Measurements from ENCODE around the gene ZNF883.

Gene ZNF883

GRCh38 chr9:112913326-112913725, 98.7 kb downstream of the ZNF883 start:
- TF ChIP-seq TAF1 (IDR thresholded peaks at IDR 0.05; ENCODE audit: borderline replicate concordance, insufficient read depth, low read length), result no peak
- TF ChIP-seq SIN3A (IDR thresholded peaks at IDR 0.05; ENCODE audit: borderline replicate concordance, insufficient read depth, low read length), result no peak
- TF ChIP-seq POLR2AphosphoS5 (IDR thresholded peaks at IDR 0.05; ENCODE audit: low read depth, low read length), result no peak
- TF ChIP-seq FOXP2 (optimal IDR thresholded peaks at IDR 0.05; ENCODE audit: borderline replicate concordance, extremely low read depth, extremely low read length, insufficient read depth), result no peak
- no peak for TF ChIP-seq REST (IDR thresholded peaks at IDR 0.05; ENCODE audit: insufficient read depth in 1 of 2, low read depth in 2 of 2, low read length in 2 of 2)

GRCh38 chr9:112912636-112913035, 99.4 kb downstream of the ZNF883 start:
- TF ChIP-seq REST (IDR thresholded peaks at IDR 0.05; ENCODE audit: insufficient read depth in 1 of 2, low read depth in 2 of 2, low read length in 2 of 2), result no peak
- TF ChIP-seq FOXP2 (optimal IDR thresholded peaks at IDR 0.05; ENCODE audit: borderline replicate concordance, extremely low read depth, extremely low read length, insufficient read depth), result no peak
- TF ChIP-seq POLR2AphosphoS5 (IDR thresholded peaks at IDR 0.05; ENCODE audit: low read depth, low read length), result no peak
- TF ChIP-seq SIN3A (IDR thresholded peaks at IDR 0.05; ENCODE audit: borderline replicate concordance, insufficient read depth, low read length), result no peak
- no peak for TF ChIP-seq TAF1 (IDR thresholded peaks at IDR 0.05; ENCODE audit: borderline replicate concordance, insufficient read depth, low read length)

- TF ChIP-seq SIN3A (IDR thresholded peaks at IDR 0.05; ENCODE audit: borderline replicate concordance, insufficient read depth, low read length), result no peak
- no peak for TF ChIP-seq TAF1 (IDR thresholded peaks at IDR 0.05; ENCODE audit: borderline replicate concordance, insufficient read depth, low read length)
- no peak for TF ChIP-seq POLR2AphosphoS5 (IDR thresholded peaks at IDR 0.05; ENCODE audit: low read depth, low read length)
- no peak for TF ChIP-seq FOXP2 (optimal IDR thresholded peaks at IDR 0.05; ENCODE audit: borderline replicate concordance, extremely low read depth, extremely low read length, insufficient read depth)
- no peak for TF ChIP-seq REST (IDR thresholded peaks at IDR 0.05; ENCODE audit: insufficient read depth in 1 of 2, low read depth in 2 of 2, low read length in 2 of 2)
Observed at GRCh38 chr9:112911736-112912135, 100.3 kb downstream of the ZNF883 start.
